HTR-8/SVneo (cell line): Measurements from ENCODE around the gene KCTD2.
"Not testable (repeated sequence)": the region's sequence is repeated elsewhere in the genome, so short reads cannot be mapped to it uniquely, and the experiment has no call there.

Experiments
- DNase-seq: peaks from one replicate; pipeline ENCODE4 v3.0.0; 2011; ENCODE audit warnings: low spot score, mixed read lengths; ENCODE audit not compliant: insufficient read length
- FAIRE-seq: peaks from 2 replicates; lab custom pipeline; 2011; peaks lifted over from hg19 to GRCh38; lab: Jason Lieb, UNC

Gene KCTD2

DNA sequence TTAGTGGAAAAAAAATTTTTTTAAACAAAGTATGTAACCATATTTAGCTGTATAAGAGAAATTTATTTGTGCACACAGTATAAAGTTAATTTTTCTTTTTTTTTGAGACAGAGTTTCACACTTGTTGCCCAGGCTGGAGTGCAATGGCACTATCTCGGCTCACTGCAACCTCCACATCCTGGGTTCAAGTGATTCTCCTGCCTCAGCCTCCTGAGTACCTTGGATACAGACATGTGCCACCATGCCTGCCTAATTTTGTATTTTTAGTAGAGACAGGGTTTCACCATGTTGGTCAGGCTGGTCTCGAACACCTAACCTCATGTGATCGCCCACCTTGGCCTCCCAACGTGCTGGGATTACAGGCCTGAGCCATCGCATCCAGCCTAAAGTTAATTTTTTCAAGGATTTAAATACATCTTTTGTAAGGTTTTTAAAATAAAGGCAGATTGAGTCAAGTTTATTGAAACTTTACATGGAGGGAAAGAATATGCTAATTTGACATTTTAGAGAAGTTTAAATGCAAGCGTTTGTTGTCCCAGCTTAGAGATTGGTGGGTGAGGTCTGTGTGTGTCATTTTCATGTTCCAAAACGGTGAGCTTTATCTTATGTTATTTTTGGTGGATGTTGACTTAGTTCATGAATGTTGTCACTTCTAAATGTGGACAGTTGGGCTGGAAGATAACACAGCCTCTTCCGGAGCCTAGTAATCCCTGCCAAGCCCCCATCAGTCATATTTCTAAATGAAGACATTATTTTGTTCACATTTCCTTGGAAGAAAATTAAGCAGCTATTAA is 24.6 kb downstream of the KCTD2 start:
- not testable (repeated sequence) for DNase-seq, FAIRE-seq

DNA sequence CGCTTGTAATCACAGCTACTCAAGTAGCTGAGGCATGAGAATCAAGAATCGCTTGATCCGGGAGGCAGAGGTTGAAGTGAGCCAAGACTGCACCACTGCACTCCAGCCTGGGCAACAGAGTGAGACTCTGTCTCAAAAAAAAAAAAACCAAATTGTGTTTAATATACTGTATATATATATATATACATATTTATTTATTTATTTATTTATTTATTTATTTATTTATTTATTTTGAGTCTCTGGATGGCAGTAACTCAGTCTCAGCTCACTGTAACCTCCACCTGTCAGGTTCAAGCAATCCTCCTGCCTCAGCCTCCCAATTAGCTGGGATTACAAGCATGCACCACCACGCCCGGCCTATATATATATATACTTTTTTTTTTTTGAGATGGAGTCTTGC is 25.9 kb downstream of the KCTD2 start:
- not testable (repeated sequence) for DNase-seq, FAIRE-seq

DNA sequence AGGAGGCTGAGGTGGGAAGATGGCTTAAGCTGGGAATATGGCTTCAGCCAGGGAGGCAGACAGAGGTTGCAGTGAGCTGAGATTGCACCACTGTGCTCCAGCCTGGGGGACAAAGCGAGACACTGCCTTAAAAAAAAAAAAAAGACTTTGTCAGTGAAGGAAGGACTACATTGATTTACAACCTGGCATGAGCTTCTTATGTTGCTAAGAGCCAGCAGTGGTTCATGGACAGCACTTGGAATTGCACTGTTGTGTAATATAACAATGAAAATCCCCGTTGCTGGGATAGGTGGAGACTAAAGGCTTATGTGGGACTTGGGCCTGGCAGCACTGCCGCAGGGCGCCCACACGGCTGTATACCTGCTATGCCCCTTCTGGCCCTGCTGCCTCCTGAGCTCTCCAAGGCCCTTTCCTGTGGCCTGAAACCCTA is 26.6 kb downstream of the KCTD2 start:
- FAIRE-seq (no peak), DNase-seq (no peak)

DNA sequence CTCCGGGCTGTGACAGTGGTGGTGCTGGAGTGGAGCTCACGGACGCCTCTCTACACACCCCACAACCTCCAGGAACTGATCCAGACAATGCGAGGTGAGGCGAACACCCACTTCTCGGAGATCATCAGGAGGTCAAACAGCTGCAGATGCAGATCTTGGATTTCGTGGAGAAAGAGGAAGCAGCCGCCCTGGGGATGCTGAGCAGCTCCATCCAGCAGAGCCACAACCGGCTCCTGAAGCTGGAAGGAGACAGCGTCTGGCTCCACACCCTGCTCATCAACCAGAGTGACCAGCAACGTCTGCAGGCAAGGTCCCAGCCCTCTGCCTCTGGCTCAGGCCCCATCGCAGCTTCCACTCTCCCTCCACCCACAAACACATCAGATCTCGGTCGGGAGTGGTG is 27.5 kb downstream of the KCTD2 start:
- FAIRE-seq: no peak
- no peak for DNase-seq

DNA sequence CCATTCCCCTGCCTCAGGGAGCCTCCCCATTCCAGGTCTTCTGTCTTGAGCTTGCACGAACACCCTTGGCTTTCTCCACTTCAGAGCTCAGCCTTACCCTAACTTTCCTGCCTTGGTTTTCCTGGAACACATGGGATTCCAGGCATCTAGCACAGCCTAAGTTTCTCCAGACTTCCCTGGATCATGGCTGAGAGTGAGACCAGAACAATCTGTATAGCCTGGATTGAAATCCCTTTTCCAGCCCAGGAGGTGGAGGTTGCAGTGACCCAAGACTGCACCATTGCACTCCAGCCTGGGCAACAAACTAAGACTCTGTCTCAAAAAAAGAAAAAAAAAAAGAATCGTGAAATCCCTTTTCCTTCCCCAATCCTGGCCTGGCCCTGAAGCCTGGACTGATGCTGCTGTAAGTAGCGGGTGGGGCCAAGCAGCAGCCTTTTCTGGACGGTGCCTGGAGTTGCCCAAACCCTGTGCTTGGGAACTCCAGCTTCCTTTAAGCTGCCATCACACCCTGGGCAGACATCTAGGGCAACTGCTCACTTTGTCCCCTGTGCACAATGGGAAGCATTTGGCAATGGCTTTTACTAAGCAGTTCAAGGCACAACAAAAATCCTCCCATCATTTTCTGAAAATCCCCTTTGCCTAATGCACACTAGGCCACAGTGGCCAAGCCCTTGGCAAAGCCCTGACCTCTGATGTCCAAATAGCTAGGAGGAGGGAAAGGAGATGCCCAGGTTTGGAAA is 28.7 kb downstream of the KCTD2 start:
- FAIRE-seq (no peak), DNase-seq (no peak)

DNA sequence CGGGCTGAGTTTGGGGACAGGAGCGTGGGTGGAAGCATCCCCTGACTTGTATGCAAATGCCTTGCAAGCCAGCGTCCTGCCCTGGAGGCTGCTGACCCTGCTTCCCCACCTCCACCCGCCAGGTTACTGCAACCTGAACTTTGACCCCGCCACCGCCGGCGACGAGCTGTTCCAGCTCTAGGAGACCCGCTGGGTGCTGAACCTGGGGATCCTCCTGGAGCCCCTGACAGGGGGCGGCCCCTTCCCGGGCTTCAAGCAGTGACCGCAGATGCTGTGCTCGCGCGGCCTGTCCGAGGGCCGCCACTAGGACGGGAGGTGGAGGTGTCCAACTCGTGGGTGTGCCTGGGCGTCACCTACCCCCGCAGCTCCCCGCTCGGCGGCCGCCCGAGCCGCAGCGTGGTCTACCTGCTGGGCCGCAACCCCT is 30.1 kb downstream of the KCTD2 start:
- no peak for FAIRE-seq
- no peak for DNase-seq

DNA sequence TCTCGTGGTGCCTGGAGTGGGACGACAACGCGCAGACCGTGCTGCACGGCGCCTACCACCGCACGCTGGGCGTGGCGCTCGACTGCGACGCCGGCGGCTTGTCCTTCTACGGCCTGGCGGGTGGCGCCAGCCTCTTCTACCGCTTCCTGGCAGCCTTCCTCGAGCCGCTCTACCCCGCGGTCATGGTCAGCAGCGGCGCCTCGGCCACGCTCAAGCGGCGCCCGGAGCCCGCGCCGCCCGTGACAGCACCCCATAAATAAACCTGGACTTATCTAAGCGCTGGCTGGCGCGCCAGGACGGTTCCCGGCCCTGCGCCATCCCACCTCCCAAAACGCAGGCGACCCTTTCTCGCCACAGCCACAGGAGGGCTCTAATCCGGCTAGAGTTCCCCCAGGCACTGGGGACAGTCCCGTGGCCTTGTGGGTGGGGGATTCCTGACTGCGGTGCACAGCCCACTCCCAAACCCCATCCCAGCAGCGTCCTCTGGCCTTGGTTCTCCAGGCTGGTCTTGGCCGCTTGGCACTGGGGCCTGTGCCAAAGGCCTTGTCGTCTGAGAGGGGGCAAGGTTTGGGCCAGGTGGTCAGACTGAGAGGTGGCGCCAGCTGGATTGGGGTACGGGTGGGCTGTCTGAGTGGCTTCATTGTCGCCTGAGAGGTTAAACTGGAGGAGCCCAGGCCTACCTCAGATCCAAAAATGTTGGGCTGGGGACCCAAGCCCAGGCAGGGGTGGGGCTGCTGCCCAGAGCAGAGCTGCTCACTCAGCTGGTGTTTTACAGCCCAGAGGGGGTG is 30.7 kb downstream of the KCTD2 start:
- DNase-seq: no peak
- no peak for FAIRE-seq

DNA sequence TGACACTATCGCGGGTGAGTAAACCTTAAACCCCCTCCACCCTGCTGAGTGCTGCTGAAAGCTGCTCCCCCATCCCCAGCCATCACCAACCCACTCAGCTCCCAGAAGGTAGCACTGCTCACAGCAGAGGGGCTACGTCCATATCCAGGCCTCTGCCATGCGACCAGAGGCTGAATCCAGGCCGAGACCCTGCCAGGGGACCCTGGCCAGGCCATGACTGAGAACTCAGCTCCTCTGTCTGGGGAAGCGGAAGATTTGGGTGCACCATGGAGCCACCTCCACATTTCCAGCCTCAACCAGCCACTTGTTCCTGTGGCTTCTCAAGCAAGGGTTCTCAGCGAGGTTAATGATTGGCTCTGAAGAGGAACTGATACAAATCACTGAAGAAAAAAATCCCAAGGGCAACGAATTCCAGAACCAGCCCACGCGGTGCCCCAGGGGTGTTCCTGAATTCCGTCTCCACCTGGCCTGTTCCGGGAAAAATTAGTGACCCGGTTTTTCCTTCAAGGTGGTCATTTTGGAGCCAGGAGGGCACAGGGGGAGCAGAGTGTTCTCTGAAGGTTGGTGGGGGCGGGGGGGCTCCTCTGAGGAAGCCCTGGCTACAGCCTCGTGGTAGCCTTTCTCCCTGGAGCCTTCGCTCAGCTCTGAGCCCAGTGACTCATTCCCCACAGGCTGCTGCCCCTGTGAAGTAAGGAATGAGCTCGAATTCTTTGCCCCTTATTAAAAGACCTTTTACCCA is 31.4 kb downstream of the KCTD2 start:
- FAIRE-seq (peak; percentile 69), DNase-seq (peak; percentile 88)

DNA sequence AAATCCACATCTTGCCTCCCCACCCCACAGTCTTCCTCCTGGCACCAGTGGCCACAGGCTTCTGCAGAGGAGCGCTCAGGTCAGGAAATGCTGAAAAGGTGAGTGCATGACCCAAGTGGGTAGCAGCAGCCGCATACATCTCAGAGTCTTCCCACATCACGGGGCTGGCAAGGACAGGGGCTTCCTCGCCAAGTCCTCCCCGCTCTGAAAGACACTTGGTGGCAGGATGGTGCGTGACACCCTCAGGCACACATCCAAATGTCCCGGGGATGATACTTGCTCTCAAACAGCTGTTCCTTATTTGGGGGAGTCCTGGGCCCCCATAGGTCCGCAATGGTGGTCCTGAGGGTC is 32.0 kb downstream of the KCTD2 start:
- peak; percentile 88 for FAIRE-seq

DNA sequence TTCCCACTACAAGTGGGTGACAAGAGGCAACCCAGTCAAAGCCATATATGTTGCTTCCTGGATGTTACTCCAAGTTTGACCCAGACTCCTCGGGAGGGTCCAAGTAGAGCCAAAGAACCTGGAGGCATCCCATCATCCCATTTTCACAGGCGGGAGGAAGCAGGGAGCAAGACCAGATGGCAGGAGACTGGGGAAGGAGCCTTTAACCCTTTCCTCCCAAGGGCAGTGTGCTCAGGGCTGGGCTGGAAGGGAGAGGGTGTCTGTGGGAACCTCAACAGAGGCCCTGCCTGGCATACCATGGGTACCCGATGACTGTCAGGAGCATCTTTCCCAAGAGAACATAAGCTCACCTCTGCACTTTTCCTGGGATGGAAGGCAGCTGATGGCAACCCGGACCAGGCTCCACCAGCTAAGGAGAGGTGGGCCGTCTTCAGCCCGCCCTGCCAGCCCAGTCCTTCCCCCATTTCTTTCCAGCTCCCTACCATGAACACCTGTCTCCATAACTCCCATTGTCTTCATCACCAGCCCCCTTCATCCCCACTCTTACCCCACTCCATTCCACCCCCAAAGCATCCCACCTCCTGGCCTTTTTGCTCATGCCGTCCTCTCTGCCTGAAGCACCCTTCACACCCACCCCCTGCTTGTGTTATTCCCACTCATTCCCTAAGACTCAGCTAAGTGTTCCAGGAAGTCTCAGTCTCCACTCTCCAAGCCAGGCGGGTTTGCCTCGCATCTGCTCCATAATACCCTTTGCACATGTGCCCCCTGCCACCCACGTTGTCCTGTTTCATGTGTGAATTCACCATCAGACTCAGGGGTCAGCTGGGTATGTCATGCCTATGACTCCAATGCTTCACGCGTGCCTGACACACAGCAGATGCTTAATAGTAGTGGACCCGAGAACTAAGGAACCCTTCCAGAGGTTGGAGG is 34.9 kb downstream of the KCTD2 start:
- FAIRE-seq: no peak
- no peak for DNase-seq

More for the DNA sequence above, 32.0 kb downstream of the KCTD2 start:
- no peak for DNase-seq

DNA sequence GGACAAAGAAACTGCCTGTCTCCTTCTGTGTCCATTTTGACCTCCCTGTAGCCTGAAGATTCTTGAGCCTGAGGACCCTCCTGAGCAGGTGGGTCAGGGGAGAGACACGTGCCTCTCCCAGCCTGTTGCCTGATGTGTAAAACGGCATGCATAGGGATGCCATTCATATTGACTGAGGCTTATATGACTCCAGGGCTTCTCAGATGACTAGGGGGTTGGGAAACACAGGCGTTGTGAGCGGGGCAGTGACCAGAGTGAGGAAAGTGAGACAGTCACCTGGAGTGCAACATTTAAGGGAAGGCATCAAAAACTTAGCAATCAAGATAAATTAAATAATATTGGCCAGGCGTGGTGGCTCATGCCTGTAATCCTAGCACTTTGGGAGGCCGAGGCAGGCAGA is 35.7 kb downstream of the KCTD2 start:
- DNase-seq (no peak), FAIRE-seq (no peak)

DNA sequence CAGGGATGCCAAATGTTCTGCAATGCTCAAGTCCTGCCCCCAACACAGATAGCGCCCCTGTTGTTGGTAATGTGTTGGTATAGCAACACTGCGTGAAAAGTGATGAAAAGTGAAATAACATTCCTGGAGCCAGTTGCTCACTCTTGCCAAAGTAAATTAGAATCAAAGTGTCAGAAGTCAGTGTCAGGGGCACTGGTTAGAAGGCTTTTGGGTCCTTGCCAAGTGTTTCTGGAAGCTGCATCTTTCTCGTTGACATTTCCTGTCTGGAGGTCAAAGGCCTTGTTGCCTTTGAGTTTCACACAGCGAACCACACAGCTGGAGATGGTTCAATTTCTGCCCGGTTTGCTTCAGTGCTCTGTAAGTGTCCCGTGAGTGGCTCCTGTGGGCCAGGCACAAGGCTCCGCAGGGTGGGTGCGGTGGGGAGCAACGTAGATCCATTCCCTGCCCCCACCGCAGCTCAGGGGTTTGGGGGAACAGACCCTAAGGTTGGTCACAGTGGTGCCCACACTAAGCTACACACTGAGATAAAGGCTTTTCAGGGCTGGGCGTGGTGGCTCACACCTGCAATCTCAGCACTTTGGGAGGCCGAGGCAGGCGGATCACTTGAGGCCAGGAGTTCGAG is 37.1 kb downstream of the KCTD2 start:
- DNase-seq (no peak), FAIRE-seq (no peak)

DNA sequence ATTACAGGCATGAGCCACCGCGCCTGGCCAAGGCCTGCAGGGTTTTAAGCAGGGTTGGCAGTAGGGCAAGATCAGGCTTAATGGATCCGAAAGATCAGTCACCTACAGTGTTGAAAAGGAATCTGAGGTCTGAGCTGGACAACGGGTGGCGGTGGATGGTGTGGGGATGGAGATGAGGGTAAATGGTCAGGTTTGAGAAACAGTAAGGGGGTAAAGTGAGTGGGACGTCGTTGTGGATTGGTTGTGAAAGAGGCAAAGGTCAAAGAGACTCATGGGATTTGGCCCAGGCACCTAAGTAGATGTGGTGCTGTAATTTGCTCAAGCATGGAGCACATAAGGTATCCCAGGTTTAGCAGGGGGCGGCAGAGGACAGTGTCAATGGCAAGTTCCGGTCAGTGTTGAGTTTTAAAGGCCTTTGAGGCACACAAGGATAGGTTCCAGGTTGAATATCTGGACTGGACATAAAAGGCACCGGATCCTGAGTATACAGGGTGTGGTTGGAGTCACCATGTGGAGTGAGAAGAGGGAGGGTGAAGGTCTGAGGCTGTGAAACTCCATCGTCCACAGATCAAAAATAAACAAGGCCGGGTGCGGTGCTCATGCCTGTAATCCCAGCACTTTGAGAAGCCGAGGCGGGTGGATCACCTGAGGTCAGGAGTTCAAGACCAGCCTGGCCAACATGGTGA is 39.6 kb downstream of the KCTD2 start:
- FAIRE-seq (no peak), DNase-seq (no peak)

DNA sequence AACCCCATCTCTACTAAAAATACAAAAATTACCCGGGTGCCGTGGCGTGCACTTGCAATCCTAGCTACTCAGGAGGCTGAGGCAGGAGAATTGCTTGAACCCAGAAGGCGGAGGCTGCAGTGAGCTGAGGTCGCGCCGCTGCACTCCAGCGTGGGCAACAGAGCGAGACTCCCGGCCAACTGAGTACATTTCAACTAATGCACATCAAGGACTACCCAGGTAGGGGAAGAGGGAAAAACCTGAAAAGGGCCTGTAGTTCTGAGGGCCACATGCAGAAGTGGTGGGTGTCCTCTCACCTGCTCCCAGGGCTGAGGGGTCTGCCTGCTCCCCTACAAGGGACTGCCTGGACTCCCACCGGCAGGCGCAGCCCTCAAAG is 40.1 kb downstream of the KCTD2 start:
- FAIRE-seq (no peak), DNase-seq (no peak)

DNA sequence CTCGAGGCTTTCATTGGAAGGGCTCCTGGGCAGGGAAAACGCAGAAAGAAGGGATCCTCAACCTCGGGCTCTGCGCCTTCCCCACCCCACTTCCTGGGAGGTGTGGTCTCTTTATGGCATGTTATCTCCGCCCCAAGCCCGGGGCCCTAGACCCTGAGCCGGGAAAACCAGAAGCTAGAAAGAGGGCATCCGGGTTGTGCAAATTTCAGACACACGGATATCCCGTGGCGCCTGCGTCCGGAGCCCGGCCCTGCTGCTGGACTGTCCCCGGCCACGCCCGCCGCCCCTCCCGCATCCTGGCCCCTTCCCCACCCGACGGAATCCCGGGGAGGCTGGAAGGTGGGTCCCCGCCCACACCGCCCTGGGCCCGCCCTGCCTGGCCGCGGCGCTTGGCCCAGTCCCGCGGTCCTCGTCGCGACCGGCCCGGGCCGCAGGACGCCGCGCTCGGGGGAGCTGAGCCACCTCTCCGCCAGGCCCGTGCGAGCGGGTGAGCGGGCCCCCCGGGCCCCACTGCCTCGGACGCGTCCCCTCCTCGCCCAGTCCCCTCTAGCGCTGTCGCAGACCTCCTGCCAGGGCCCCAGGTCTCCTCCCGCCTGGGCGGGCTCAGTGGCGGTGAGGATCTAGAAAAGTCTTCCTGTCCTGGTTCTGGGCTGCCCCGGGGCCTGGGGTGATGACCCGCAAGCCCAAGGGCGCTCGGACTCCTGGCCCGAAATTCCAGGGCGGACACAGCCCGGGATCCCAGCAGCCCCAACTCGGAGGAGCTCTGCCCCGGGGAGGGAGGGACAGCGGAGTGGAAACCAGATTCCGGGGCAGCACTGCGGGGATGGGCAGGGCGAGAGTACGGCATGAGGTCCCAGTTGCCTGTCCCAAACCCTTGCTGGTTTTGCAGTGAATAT is 40.8 kb downstream of the KCTD2 start, which contains the start of gene SLC16A5:
Gene SLC16A5 (plus strand): TSS at position 397 of the 896 bp plus-strand sequence. CDS start 5,683 bp downstream, outside the sequence.
- DNase-seq (peak; percentile 97), FAIRE-seq (peak; percentile 83)

DNA sequence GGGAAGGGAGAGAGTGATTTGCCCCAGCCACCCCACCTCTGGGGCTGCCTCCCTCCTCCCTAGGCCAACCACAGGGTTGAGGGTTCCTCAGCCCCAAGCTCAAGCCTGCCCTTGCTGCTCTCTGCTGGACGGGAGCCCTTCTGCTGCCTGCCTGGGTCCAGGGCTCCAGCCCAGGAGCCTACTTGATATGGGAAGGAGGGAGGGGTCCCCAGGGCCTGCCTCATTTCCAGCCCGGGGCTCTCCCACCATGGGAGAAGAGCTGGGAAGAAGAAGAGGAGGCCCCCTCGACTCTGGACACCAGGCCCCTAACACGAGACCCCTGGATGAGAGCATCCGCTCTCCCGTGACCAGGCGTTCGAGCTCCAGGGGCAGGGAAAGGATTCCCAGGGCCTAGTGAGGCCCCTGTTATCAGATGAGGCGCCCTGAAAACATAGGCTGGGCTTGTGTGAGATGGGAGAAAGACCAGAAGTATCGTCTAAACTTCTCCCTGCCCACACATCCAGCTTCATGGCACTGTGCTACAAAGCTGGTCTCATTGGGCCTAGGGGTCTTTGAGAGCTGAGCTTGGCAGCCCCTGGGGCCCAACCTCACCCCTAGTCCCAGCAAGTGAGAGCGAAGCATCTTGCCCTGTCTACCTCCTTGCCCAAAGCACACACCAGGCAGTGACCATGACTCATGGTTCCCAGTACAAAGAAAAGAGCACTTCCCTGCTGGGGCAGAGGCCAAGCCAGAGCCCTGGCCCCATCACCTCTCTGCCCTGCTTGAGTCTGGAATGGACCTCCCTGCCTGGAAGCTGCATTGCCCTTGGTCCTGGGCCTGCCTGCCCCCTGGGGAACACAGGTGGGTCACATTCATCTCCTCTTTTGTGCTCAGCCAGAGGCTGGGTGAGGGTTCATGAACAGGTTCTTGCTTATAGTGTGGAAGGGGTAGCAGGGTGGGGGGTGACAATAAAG is 41.7 kb downstream of the KCTD2 start:
- DNase-seq: no peak
- no peak for FAIRE-seq
